ENCODE measurements around the gene SNRPA. TPM values are rescaled to one million over a fixed set of nuclear protein-coding genes. Genes with fewer than 3 reads are reported as not detected.

SNRPA gene
- total RNA-seq, 4 donors from 2014 or later = 24.3 to 35.2 (median 27.3) TPM

DNA sequence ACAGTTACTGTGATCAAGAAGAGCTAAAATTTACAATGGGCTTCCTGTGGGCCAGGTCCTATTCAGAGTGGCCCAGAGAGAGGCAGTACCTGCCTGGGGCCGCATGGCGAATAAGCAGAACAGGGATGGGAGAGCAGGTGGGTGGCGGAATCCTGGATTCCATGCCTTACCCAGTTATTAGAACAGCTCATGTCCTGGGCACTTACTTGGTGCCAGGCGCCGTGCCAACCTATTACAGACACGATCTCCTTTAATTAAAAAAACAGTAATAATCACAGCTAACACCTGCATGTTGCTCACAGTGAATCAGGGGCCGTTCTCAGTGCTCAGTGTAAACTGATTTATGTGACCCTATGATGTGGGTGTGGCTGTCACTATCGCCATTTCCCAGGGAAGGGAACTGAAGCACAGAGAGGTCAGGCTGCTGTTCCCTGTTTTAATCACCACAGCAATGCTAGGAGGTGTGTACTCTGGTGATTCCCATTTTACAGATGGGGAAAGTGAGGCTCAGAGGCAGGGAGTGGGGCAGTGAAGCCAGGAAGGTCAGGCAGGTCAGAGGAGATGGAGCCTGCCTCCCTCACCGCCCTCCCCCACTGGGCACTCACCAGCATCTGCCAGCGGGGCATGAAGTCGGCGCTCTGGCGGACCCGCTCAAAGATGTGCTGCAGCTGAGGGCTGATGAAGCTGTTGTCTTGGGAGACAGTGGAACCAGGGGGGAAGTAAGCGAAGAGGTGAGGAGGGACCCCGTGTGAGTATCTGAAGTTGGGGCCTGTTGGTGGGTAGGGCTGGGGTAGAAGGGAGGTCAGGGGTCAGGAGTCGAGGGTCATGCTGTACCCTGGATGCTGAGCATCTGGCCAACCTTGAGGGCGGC lies 46.3 kb upstream of the SNRPA start:
- H3K9me3 ChIP-seq = no peaks in the 10 kb centered on the region
- ATAC-seq = no peak
- H3K4me1 ChIP-seq = no peaks in the 10 kb centered on the region
- no peaks in the 10 kb centered on the region for H3K27me3 ChIP-seq
- H3K27ac ChIP-seq = peak overlapping the region in 1 of 4 donors; percentile 34
- intact Hi-C loops (cut with DNase I; ENCODE audit: low total_unique reads) (no loop called here), in situ Hi-C loops (cut with MboI; ENCODE audit: low sequenced_read_pairs in 4 of 4) (no loop called here)
- H3K36me3 ChIP-seq = peaks cover 0 to 42% of the 10 kb centered on the region in 2 donors
- TF ChIP-seq, protein P1, sequence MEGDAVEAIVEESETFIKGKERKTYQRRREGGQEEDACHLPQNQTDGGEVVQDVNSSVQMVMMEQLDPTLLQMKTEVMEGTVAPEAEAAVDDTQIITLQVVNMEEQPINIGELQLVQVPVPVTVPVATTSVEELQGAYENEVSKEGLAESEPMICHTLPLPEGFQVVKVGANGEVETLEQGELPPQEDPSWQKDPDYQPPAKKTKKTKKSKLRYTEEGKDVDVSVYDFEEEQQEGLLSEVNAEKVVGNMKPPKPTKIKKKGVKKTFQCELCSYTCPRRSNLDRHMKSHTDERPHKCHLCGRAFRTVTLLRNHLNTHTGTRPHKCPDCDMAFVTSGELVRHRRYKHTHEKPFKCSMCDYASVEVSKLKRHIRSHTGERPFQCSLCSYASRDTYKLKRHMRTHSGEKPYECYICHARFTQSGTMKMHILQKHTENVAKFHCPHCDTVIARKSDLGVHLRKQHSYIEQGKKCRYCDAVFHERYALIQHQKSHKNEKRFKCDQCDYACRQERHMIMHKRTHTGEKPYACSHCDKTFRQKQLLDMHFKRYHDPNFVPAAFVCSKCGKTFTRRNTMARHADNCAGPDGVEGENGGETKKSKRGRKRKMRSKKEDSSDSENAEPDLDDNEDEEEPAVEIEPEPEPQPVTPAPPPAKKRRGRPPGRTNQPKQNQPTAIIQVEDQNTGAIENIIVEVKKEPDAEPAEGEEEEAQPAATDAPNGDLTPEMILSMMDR (IDR thresholded peaks at IDR 0.05 in 4 of 5, conservative IDR thresholded peaks at IDR 0.05 in 1 of 5) = no peak
- no peak for TF ChIP-seq POLR2A (IDR thresholded peaks at IDR 0.05)
- no peak for DNase-seq
- H3K4me3 ChIP-seq = no peak overlapping the region

DNA sequence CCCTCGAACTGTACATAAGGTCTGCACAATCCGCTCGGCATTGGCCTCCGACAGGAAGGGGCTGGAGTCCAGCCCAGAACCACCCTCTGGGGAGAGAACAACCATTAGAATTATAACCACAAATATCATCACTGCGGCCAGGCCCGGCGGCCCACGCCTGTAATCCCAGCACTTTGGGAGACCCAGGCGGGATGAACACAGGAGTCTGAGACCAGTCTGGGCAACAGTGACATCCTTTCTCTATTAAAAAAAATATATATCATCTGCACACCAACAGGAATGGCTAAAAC lies 45.7 kb upstream of the SNRPA start:
- Histone ChIP-seq H3K36me3 (peaks cover 0 to 48% of the 10 kb centered on the region in 2 donors), H3K27ac (peak overlapping the region; percentile 18 to 67 (median 44)), H3K27me3 (no peaks in the 10 kb centered on the region), H3K4me3 (no peak overlapping the region), H3K9me3 (no peaks in the 10 kb centered on the region), H3K4me1 (no peaks in the 10 kb centered on the region)
- peak in 1 of 2 donors; percentile 52 for ATAC-seq
- TF ChIP-seq, protein P1 (IDR thresholded peaks at IDR 0.05 in 4 of 5, conservative IDR thresholded peaks at IDR 0.05 in 1 of 5) = no peak
- TF ChIP-seq POLR2A (IDR thresholded peaks at IDR 0.05) = no peak
- DNase-seq = no peak
- intact Hi-C loops (cut with DNase I; ENCODE audit: low total_unique reads) (no loop called here), in situ Hi-C loops (cut with MboI; ENCODE audit: low sequenced_read_pairs in 4 of 4) (no loop called here)

DNA sequence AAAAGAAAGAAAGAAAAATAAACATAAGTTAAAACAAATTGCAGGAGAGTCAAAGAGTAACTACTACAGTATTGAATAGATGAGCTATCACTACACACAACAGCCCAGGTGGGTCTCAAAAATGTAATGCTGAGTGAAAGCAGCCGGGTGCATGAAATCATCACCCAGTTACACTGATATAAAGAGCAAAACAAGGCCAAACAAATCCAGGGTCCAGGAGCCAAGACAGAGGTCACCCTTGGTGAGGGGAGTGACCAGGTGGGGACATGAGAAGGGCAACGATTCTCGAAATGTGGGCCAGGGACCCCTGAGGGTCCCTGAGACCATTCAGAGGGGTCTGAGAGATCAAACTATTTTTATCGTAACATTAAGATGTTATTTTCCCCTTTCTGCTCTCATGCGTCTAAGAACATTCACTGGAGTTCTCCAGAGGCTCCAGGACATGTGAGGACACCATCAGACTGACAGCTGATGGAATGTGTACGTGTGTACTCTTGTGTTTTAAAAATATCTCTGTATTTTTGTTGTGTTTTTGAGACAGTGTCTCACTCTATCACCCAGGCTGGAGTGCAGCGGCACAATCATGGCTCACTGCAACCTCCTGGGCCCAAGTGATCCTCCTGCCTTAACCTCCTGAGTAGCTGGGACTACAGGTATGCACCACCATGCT lies 44.9 kb upstream of the SNRPA start:
- in situ Hi-C loops (cut with MboI; ENCODE audit: low sequenced_read_pairs in 4 of 4) = no loop called here

DNA sequence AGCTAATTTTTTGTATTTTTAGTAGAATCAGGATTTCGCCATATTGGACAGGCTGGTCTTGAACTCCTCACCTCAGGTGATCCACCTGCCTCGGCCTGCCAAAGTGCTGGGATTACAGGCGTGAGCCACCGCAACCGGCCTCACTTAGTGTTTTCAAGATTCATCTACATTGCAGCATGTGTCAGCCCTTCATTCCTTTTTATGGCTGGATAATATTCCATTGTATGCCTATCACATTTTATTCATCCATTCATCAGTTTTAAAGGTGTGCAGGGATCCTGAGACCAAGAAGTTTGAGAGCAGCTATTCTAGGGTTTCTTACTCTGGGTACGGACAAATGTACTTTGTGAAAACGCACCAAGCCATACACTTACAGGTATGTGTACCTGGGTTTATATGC lies 43.4 kb upstream of the SNRPA start:
- intact Hi-C loops (cut with DNase I; ENCODE audit: low total_unique reads) = no loop called here
- H3K27ac ChIP-seq = peak overlapping the region in 1 of 4 donors; percentile 45

More for the DNA sequence above, 44.9 kb upstream of the SNRPA start:
- Histone ChIP-seq H3K36me3 (peaks cover 0 to 56% of the 10 kb centered on the region in 2 donors), H3K9me3 (no peaks in the 10 kb centered on the region), H3K27ac (peak overlapping the region; percentile 18 to 67 (median 44)), H3K4me3 (no peak overlapping the region), H3K4me1 (no peaks in the 10 kb centered on the region), H3K27me3 (no peaks in the 10 kb centered on the region)
- intact Hi-C loops (cut with DNase I; ENCODE audit: low total_unique reads) = no loop called here
- TF ChIP-seq, protein P1 (IDR thresholded peaks at IDR 0.05 in 4 of 5, conservative IDR thresholded peaks at IDR 0.05 in 1 of 5) = no peak
- TF ChIP-seq POLR2A (IDR thresholded peaks at IDR 0.05) = no peak
- DNase-seq (no peak), ATAC-seq (no peak)

More for the DNA sequence above, 43.4 kb upstream of the SNRPA start:
- no peaks in the 10 kb centered on the region for H3K27me3 ChIP-seq
- no peak overlapping the region for H3K4me3 ChIP-seq
- no peak for ATAC-seq
- in situ Hi-C loops (cut with MboI; ENCODE audit: low sequenced_read_pairs in 4 of 4) = no loop called here
- TF ChIP-seq POLR2A (IDR thresholded peaks at IDR 0.05) = no peak
- TF ChIP-seq, protein P1 (IDR thresholded peaks at IDR 0.05 in 4 of 5, conservative IDR thresholded peaks at IDR 0.05 in 1 of 5) = no peak
- peaks cover 0 to 57% of the 10 kb centered on the region in 2 donors for H3K36me3 ChIP-seq
- H3K4me1 ChIP-seq = no peaks in the 10 kb centered on the region
- DNase-seq = no peak
- H3K9me3 ChIP-seq = no peaks in the 10 kb centered on the region

Measured in gastrocnemius medialis (tissue), 4 donors.